Cardiac muscle cell (in vitro differentiated cells and primary cell): ENCODE data around the gene FKBP6. TPM values are rescaled to one million over a fixed set of nuclear protein-coding genes. Genes with fewer than 3 reads are reported as not detected.

ENCODE experiments used
- DNase-seq, 2 donors: peaks; one replicate each; pipeline versions ENCODE4 v3.0.0 to v3.0.0-alpha.2; 2010 to 2017; ENCODE audit warnings: low read depth in 1 of 2, low spot score in 1 of 2
- H3K27ac ChIP-seq: fragments of 200-600 bp; sonication (generic); 2 replicates; pipeline ENCODE4 v1.5.1; 2016
- H3K27me3 ChIP-seq: fragments of 200-600 bp; sonication (generic); 2 replicates; pipeline ENCODE4 v1.6.0; 2016; ENCODE audit warnings: control low read depth
- H3K36me3 ChIP-seq: fragments of 200-600 bp; sonication (generic); 2 replicates; pipeline ENCODE4 v1.5.1; 2016; ENCODE audit warnings: control low read depth
- H3K4me1 ChIP-seq: fragments of 200-600 bp; sonication (generic); 2 replicates; pipeline ENCODE4 v1.8.1; 2017; ENCODE audit warnings: low read depth, mild to moderate bottlenecking, mixed run types
- H3K4me3 ChIP-seq: fragments of 200-600 bp; sonication (generic); 2 replicates; pipeline ENCODE4 v1.5.1; 2016; ENCODE audit warnings: mild to moderate bottlenecking
- H3K9me3 ChIP-seq: fragments of 200-600 bp; sonication (generic); 2 replicates; pipeline ENCODE4 v1.5.1; 2017; ENCODE audit warnings: low read depth, mild to moderate bottlenecking, control low read depth
- polyA plus RNA-seq: library from polyadenylated mRNA; unstranded; fragments of >200 nt; fragmentation: Nextera tagmentation; extraction: Ambion mirVana; gene quantifications from 2 replicates; pipeline ENCODE4 v1.2.1, GENCODE V29; 2016
- total RNA-seq: library from RNA; depleted of rRNA; stranded (reverse); fragments of >200 nt; gene quantifications from 2 replicates; pipeline ENCODE4 v1.2.3, GENCODE V29; 2016
- TF ChIP-seq, protein P1 (sequence below): IDR thresholded peaks from 2 replicates; pipeline ENCODE4 v1.5.1; 2012; ENCODE audit warnings: low read depth, mild to moderate bottlenecking, low read length

Gene FKBP6
- total and polyA plus RNA-seq, 2 experiments from 2014 or later, result not detected

- Histone ChIP-seq H3K36me3 (no peaks in the 10 kb centered on the region), H3K4me1 (peaks cover 6% of the 10 kb centered on the region), H3K9me3 (no peaks in the 10 kb centered on the region), H3K27ac (no peak overlapping the region), H3K4me3 (no peak overlapping the region), H3K27me3 (no peaks in the 10 kb centered on the region)
- TF ChIP-seq, protein P1, sequence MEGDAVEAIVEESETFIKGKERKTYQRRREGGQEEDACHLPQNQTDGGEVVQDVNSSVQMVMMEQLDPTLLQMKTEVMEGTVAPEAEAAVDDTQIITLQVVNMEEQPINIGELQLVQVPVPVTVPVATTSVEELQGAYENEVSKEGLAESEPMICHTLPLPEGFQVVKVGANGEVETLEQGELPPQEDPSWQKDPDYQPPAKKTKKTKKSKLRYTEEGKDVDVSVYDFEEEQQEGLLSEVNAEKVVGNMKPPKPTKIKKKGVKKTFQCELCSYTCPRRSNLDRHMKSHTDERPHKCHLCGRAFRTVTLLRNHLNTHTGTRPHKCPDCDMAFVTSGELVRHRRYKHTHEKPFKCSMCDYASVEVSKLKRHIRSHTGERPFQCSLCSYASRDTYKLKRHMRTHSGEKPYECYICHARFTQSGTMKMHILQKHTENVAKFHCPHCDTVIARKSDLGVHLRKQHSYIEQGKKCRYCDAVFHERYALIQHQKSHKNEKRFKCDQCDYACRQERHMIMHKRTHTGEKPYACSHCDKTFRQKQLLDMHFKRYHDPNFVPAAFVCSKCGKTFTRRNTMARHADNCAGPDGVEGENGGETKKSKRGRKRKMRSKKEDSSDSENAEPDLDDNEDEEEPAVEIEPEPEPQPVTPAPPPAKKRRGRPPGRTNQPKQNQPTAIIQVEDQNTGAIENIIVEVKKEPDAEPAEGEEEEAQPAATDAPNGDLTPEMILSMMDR, result no peak
- DNase-seq, result no peak
These were observed 4.5 kb downstream of the FKBP6 start for GRCh38 chr7:73332447-73332846.

GRCh38 chr7:73338321-73338720 lies 10.4 kb downstream of the FKBP6 start:
- DNase-seq, result peak in 1 of 2 donors; percentile 87
- H3K4me3 ChIP-seq, result no peak overlapping the region

GRCh38 chr7:73340514-73340913 lies 12.6 kb downstream of the FKBP6 start:
- DNase-seq, result no peak
- no peak overlapping the region for H3K27ac ChIP-seq
- H3K36me3 ChIP-seq, result no peaks in the 10 kb centered on the region
- no peaks in the 10 kb centered on the region for H3K27me3 ChIP-seq
- no peaks in the 10 kb centered on the region for H3K9me3 ChIP-seq
- H3K4me3 ChIP-seq, result no peak overlapping the region
- H3K4me1 ChIP-seq, result peaks cover 7% of the 10 kb centered on the region
- TF ChIP-seq, protein P1, result no peak

More at GRCh38 chr7:73338321-73338720, 10.4 kb downstream of the FKBP6 start:
- Histone ChIP-seq H3K4me1 (no peaks in the 10 kb centered on the region), H3K27me3 (no peaks in the 10 kb centered on the region), H3K9me3 (no peaks in the 10 kb centered on the region), H3K27ac (no peak overlapping the region), H3K36me3 (no peaks in the 10 kb centered on the region)
- TF ChIP-seq, protein P1, result no peak

DNA sequence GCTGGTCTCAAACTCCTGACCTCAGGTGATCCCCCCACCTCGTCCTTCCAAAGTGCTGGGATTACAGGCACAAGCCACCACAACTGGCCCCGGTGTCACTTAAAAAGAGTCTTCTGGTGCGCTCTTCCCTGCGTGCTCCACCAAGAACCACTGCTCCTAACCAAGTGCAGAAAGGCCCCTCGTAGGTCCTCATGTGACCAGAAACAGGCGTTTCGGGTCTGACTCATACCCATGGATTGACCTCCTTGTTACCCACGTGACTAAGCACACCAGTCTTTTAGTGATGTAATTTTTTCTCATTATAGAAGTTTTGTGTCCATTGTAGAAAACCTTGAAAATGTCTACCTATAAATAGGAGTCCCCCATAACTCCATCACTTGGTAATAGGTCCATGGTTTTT lies 13.9 kb downstream of the FKBP6 start:
- Histone ChIP-seq H3K4me3 (no peak overlapping the region), H3K36me3 (no peaks in the 10 kb centered on the region), H3K9me3 (no peaks in the 10 kb centered on the region), H3K27ac (no peak overlapping the region), H3K4me1 (peaks cover 7% of the 10 kb centered on the region), H3K27me3 (no peaks in the 10 kb centered on the region)
- TF ChIP-seq, protein P1, result no peak
- peak in 1 of 2 donors; percentile 84 for DNase-seq

DNA sequence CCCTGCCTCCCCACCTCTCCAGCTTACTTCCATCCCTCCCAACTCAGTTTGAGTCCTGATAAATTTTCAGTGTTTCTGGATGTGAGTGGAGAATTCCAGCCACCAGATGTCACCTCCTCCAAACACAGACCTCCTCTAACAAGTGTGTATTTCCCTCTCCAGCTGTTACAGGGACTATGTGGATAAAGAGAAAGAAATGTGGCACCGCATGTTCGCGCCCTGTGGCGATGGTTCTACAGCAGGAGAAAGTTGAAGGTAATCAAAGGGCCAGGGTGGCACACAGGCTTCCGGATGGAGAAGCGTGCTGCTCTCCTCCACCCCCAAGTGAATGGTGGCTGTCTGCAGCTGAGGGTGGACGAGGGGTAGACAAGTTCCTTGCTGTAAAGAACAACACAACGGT lies 14.7 kb downstream of the FKBP6 start:
- DNase-seq, result peak; percentile 65 to 80
- Histone ChIP-seq H3K9me3 (no peaks in the 10 kb centered on the region), H3K36me3 (no peaks in the 10 kb centered on the region), H3K4me1 (peaks cover 7% of the 10 kb centered on the region), H3K27me3 (no peaks in the 10 kb centered on the region), H3K4me3 (no peak overlapping the region), H3K27ac (no peak overlapping the region)
- TF ChIP-seq, protein P1, result peak; percentile 80
